Measurements from ENCODE around the gene SLC35D1.

The SLC35D1 gene

DNA sequence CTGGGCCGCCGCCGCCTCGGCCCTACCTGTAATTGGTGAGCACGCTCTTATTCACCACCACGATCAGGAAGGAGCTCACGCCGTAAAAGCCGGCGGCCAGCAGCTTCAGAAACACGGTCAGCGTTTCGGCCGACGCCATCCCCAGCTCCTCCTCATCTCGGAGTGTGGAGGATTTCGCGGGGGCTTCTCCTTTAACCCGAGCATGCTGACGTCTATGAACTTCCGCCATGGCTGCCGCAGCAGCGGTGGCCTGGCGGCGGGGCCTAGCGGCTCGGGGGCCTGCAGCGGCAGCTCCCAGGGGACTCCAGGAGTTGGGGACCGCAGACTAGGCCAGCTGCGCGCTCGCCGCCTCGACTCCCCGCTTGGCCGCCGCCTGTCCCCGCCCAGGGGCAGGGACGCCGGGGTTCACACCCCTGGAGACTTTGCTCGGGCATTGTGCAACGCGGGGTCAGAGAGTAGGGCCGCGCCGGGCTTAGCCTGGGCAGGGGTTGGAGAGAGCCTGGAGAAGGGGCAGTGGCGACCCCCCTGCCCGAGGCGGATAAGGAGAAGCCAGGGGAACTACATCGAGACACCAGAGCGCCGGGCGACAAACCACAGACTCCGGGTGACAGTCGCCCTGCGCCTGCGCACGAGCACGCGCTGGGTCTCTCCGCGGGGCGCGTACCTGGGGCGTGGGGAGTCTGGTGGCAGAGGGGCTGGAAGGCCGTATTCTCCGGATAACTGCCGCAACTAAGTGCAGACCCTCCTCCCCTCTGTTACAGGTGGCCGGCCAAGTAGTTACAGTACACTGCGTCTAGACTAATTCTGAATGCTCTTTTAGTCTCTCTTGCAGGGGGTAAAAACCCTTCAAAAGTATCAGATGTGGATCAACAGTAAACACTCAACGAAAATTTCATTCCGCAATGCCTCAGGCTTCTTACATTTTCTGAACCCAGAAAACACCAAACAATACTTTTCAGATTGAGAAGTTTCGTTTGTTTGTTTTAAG lies at the start of gene SLC35D1:
Gene SLC35D1, minus strand, starts transcription at position 364 of the 988 bp plus-strand sequence. Its CDS starts 135 bp downstream, at position 229.
- DNase-seq (ENCODE audit: low read depth) = no peak
- H3K4me3 ChIP-seq (ENCODE audit: low read depth, low read length) = peak within 1 kb of the TSS; percentile 68
- TF ChIP-seq, protein P1, sequence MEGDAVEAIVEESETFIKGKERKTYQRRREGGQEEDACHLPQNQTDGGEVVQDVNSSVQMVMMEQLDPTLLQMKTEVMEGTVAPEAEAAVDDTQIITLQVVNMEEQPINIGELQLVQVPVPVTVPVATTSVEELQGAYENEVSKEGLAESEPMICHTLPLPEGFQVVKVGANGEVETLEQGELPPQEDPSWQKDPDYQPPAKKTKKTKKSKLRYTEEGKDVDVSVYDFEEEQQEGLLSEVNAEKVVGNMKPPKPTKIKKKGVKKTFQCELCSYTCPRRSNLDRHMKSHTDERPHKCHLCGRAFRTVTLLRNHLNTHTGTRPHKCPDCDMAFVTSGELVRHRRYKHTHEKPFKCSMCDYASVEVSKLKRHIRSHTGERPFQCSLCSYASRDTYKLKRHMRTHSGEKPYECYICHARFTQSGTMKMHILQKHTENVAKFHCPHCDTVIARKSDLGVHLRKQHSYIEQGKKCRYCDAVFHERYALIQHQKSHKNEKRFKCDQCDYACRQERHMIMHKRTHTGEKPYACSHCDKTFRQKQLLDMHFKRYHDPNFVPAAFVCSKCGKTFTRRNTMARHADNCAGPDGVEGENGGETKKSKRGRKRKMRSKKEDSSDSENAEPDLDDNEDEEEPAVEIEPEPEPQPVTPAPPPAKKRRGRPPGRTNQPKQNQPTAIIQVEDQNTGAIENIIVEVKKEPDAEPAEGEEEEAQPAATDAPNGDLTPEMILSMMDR (IDR thresholded peaks at IDR 0.05; ENCODE audit: low read depth, low read length, missing control alignments) = no peak

DNA sequence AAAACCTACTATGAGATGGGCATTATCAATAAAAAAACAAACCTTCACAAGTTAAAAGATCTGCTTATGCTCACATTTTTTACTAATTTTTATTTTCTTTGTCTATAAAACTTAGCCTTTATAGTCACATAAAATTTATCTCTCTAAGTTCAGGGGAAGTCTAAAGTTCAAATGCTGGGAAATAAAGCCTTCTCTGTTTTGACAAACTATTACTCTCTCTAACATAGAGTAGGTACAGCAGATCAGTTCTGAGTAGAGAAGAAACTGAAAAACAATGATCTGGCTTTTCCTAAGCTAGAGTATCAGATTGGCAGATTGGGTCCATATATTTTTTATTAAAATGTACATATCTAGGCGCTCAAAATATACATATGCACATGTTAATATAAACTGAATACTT lies 49.6 kb upstream of the SLC35D1 start:
- TF ChIP-seq, protein P1 (IDR thresholded peaks at IDR 0.05; ENCODE audit: low read depth, low read length, missing control alignments) = no peak
- H3K4me3 ChIP-seq (ENCODE audit: low read depth, low read length) = no peak overlapping the region
- no peak for DNase-seq (ENCODE audit: low read depth)

DNA sequence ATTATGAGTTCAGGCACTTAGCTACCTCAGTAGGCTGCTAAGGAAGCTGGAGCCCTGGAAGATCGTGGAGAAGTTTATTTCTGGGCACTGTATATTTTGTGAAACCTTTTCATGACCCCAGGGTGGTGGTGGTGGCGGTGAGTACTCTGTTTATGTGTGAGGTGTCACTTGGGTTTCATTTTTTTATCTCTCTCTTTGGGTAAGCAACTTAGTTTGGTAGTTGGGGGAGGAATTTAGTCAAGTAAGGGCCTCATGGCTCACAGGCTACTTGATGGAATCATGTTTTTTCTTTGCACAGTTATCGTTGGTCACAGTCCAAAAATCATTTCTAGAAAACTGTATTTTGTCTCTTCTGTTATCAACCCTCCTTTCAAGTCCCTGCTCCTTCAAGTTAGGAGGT lies 46.9 kb upstream of the SLC35D1 start:
- TF ChIP-seq, protein P1 (IDR thresholded peaks at IDR 0.05; ENCODE audit: low read depth, low read length, missing control alignments) = no peak
- no peak overlapping the region for H3K4me3 ChIP-seq (ENCODE audit: low read depth, low read length)
- no peak for DNase-seq (ENCODE audit: low read depth)

DNA sequence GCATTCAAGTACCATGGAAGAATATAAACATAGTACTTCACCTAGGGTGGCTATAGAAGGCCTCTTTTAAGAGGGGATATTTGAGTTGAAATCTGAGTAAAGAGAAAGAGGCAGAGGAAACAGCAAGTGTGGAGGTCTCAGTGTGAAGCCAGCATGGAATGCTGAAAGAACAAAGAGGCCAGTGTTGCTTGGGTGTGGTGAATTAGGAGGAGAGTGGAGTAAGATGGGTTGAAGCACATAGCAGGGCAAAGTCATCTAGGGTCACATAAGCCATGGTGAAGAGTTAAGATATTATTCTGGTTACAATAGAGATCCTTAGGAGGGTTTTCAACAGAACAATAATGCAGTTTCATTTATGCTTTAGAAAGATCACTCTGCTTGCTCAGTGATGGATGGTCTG lies 43.4 kb upstream of the SLC35D1 start:
- DNase-seq (ENCODE audit: low read depth) = no peak
- TF ChIP-seq, protein P1 (IDR thresholded peaks at IDR 0.05; ENCODE audit: low read depth, low read length, missing control alignments) = no peak
- no peak overlapping the region for H3K4me3 ChIP-seq (ENCODE audit: low read depth, low read length)

DNA sequence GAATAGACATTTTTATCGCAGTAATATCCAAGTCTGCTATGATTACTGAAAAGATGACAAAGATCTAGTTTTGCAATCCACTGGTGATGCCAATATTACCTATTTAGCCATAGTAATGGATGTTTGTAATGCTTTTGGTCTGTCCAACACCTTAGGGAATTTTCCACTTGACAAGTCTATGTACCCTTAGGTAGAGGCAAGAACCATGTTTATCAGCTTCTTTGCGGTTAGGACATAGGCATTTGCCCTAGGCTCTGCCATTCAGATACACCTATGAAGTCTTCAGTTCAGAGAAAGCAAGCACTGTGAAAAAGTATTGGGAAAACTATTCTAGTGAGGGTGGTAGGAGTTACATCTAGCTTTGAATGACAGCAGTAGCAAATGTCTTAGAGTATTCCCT lies 40.2 kb upstream of the SLC35D1 start:
- no peak for DNase-seq (ENCODE audit: low read depth)
- TF ChIP-seq, protein P1 (IDR thresholded peaks at IDR 0.05; ENCODE audit: low read depth, low read length, missing control alignments) = no peak
- H3K4me3 ChIP-seq (ENCODE audit: low read depth, low read length) = no peak overlapping the region

DNA sequence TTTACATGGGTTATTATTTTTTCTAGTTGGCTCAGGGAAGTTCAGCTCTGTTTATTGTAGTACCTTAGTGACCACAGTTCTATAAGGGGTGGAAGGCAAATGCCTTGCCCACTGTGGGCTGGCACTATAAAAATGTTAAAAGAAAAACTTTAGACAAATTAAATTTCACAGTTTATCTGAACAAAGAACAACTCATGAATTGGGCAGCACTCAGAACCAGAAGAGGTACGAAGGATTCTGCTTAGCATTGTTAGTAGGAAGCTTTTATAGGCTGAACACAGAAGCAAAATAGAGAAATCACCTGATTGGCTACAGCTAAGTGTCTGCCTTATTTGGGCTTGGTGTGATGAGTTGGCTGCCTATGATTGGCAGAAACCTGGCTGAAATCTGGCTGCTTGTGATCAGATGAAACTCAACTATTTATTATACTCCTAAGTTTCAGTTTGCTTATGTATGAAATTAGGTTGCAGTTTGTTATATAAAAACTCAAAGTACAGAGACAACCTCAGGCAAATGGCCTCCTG lies 35.8 kb upstream of the SLC35D1 start:
- H3K4me3 ChIP-seq (ENCODE audit: low read depth, low read length) = no peak overlapping the region
- no peak for DNase-seq (ENCODE audit: low read depth)
- TF ChIP-seq, protein P1 (IDR thresholded peaks at IDR 0.05; ENCODE audit: low read depth, low read length, missing control alignments) = no peak
